ENCODE measurements around the gene ZNF521.

The ZNF521 gene

GRCh38 chr18:25140124-25140961 is 211.6 kb downstream of the ZNF521 start:
- Histone ChIP-seq H3K36me3 (ENCODE audit: control insufficient read depth, insufficient read depth, low read length) (no peaks in the 10 kb centered on the region), H3K27me3 (replicated peaks; ENCODE audit: control insufficient read depth, insufficient read depth, low read length) (no peaks in the 10 kb centered on the region), H3K4me3 (replicated peaks; ENCODE audit: low read depth, low read length) (no peak overlapping the region)
- TF ChIP-seq, protein P1, sequence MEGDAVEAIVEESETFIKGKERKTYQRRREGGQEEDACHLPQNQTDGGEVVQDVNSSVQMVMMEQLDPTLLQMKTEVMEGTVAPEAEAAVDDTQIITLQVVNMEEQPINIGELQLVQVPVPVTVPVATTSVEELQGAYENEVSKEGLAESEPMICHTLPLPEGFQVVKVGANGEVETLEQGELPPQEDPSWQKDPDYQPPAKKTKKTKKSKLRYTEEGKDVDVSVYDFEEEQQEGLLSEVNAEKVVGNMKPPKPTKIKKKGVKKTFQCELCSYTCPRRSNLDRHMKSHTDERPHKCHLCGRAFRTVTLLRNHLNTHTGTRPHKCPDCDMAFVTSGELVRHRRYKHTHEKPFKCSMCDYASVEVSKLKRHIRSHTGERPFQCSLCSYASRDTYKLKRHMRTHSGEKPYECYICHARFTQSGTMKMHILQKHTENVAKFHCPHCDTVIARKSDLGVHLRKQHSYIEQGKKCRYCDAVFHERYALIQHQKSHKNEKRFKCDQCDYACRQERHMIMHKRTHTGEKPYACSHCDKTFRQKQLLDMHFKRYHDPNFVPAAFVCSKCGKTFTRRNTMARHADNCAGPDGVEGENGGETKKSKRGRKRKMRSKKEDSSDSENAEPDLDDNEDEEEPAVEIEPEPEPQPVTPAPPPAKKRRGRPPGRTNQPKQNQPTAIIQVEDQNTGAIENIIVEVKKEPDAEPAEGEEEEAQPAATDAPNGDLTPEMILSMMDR (IDR thresholded peaks at IDR 0.05; ENCODE audit: insufficient read depth, low read length, poor library complexity, severe bottlenecking) = no peak
- DNase-seq (ENCODE audit: extremely low read depth, insufficient read length) = no peak

DNA sequence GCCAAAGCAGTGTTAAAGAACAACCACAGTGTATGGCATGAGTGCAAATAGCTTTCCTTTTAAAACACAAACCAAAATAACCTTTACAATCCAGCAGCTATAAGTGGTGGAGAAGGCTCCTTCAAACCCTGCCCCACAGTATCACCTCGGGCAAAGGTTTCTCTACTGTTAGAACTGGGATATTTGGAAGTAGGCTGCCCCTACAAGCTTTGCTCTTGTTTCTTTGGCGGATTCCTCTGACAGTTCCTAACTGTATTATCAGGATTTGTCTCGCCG is 214.8 kb downstream of the ZNF521 start:
- Histone ChIP-seq H3K36me3 (ENCODE audit: control insufficient read depth, insufficient read depth, low read length) (no peaks in the 10 kb centered on the region), H3K27me3 (replicated peaks; ENCODE audit: control insufficient read depth, insufficient read depth, low read length) (no peaks in the 10 kb centered on the region), H3K4me3 (replicated peaks; ENCODE audit: low read depth, low read length) (no peak overlapping the region)
- TF ChIP-seq, protein P1 (IDR thresholded peaks at IDR 0.05; ENCODE audit: insufficient read depth, low read length, poor library complexity, severe bottlenecking) = no peak
- DNase-seq (ENCODE audit: extremely low read depth, insufficient read length) = no peak

DNA sequence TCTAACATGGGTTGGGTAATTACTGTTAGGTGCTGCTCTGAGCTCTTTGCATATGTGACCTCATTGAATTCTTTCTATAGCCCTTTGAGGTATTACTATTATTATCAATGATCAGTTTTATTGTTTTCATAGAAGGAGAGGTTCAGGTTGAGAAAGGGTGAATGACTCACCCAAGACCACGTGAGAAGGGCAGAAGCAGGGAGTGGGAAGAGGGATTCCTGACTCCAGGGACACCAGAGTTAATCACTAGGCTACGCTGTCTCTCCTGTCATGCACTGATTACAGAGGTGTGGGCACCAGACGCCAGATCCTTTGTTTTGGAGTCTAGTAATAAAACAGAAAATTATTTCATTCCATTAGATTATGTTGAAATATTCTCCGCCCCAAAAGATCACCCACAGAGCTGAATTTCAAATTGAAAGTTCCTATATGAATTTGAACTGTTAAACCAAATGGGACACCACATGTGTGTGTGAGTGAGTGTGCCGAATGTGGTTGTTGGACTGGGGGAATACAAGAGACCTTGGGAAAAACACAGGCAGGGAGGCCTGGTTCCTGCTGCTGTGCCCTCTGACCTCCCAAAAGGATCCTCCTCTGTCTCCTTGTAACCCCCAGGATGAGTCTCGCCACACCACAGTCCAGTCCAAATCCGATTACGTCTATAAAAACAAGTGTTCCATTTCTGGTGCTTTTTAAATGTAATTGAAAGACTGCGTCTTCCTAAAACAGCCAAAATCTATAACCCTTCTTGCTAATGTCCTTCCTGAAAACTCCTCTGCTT is 215.4 kb downstream of the ZNF521 start:
- TF ChIP-seq, protein P1 (IDR thresholded peaks at IDR 0.05; ENCODE audit: insufficient read depth, low read length, poor library complexity, severe bottlenecking) = no peak
- Histone ChIP-seq H3K27me3 (replicated peaks; ENCODE audit: control insufficient read depth, insufficient read depth, low read length) (no peaks in the 10 kb centered on the region), H3K4me3 (replicated peaks; ENCODE audit: low read depth, low read length) (no peak overlapping the region), H3K36me3 (ENCODE audit: control insufficient read depth, insufficient read depth, low read length) (no peaks in the 10 kb centered on the region)
- DNase-seq (ENCODE audit: extremely low read depth, insufficient read length) = no peak

DNA sequence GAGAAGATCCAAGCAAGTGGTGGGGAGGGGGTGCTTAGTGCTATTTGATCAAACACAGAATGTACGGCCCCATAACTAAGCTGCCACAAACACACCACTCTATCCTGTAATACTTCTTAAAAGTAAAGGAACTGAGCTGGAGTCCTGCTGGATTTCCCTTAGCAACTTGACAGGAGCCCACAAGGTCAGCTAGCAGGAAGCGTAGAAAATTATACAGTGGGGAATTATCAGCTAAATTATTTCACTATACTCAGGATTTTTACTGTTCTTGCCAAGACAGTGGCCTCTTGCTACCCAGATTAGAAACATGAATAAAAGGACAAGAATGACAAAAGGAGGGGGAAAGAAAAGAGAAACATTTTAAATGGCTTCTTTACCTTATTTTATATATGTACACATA is 217.1 kb downstream of the ZNF521 start:
- Histone ChIP-seq H3K4me3 (replicated peaks; ENCODE audit: low read depth, low read length) (no peak overlapping the region), H3K27me3 (replicated peaks; ENCODE audit: control insufficient read depth, insufficient read depth, low read length) (no peaks in the 10 kb centered on the region), H3K36me3 (ENCODE audit: control insufficient read depth, insufficient read depth, low read length) (no peaks in the 10 kb centered on the region)
- TF ChIP-seq, protein P1 (IDR thresholded peaks at IDR 0.05; ENCODE audit: insufficient read depth, low read length, poor library complexity, severe bottlenecking) = no peak
- DNase-seq (ENCODE audit: extremely low read depth, insufficient read length) = no peak

- TF ChIP-seq, protein P1 (IDR thresholded peaks at IDR 0.05; ENCODE audit: insufficient read depth, low read length, poor library complexity, severe bottlenecking) = no peak
- H3K27me3 ChIP-seq (replicated peaks; ENCODE audit: control insufficient read depth, insufficient read depth, low read length) = no peaks in the 10 kb centered on the region
- no peak for DNase-seq (ENCODE audit: extremely low read depth, insufficient read length)
- no peaks in the 10 kb centered on the region for H3K36me3 ChIP-seq (ENCODE audit: control insufficient read depth, insufficient read depth, low read length)
- H3K4me3 ChIP-seq (replicated peaks; ENCODE audit: low read depth, low read length) = no peak overlapping the region
These were observed 218.1 kb downstream of the ZNF521 start for GRCh38 chr18:25133879-25134278.
